Raji (cell line): ENCODE data around the gene ATP8A2.

Experiments used
- POLR2A ChIP-seq: IDR thresholded peaks from 2 replicates; pipeline ENCODE4 v1.6.1; 2011; ENCODE audit warnings: low read depth, low read length, control low read depth; ENCODE audit not compliant: insufficient read depth

Gene ATP8A2

DNA sequence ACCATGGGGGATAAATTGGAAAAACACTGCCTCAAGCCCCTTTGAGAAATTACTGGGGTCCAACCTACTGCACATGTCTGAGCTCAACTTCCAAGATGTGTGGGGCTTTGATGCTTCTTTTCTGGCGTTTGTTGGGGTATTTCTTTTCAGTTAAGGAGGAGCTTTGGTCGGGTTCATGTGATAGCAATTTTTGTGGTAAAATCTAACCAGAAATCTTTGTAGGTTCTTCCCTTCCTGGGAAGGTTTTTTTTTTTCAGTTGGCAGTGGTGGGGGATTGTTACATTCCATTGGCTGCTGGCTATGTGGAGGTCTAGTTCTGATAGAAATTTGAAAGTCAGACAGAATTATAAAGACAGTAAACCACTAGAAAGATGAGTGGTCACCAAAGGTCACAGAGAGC lies 327.8 kb downstream of the ATP8A2 start:
- no peak for TF ChIP-seq POLR2A

DNA sequence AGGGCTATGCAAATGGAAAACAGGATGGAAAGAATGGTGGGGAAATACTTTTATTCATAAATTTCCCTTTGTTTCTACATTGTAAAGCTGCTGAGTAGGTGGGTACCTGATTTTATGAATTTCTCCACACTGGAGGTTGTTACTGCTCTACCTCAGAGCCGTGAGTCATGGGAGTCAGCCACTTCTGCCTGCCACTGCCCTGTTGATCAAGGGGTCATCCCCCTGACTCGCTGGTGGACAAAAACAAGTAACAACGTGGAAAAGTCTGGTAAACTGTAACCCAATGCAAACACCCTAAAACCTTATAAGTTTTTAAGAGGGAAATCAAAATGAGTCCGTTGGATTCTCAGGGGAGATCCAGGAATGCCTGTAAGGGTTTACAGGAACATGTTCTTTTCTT lies 329.5 kb downstream of the ATP8A2 start:
- no peak for TF ChIP-seq POLR2A

- no peak for TF ChIP-seq POLR2A
These were observed 330.6 kb downstream of the ATP8A2 start for GRCh38 chr13:25702386-25702785.

DNA sequence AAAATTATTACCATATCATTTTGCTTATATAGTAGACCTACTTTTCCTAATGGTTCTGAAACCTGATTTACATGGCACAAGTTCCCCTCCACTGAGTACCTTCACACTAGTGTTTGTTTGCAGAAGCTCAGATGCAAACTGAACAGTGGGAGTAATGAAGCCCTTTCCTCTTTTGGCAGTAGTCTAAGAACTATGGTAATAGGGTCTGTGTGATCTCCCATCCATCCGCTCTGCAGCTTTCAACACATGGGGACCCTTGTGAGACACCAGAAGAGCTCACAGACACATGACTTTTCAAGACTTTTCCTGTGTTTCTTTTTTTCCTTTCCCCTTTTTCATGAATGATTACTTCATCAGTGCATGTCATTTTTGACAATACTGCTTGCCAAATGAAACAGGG lies 336.0 kb downstream of the ATP8A2 start:
- no peak for TF ChIP-seq POLR2A

GRCh38 chr13:25708268-25708667 lies 336.5 kb downstream of the ATP8A2 start:
- TF ChIP-seq POLR2A: no peak

- TF ChIP-seq POLR2A: no peak
These were observed 337.3 kb downstream of the ATP8A2 start for GRCh38 chr13:25709088-25709487.

DNA sequence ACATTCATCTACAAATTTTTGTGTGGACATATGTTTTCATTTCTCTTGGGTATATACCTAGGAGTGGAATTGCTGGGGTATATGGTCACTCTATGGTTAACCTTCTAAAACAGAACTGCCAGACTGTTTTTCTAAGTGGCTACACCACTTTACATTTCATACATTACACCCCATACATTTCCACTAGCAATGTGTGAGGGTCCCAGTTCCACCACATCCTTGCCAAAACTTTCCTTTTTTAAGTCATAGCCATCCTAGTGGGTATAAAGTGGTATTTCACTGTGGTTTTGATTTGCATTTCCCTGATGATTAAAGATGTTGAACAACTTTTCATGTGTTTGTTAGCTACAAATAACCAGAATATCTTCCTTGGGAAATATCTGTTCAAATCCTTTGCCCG lies 344.0 kb downstream of the ATP8A2 start:
- TF ChIP-seq POLR2A: no peak

DNA sequence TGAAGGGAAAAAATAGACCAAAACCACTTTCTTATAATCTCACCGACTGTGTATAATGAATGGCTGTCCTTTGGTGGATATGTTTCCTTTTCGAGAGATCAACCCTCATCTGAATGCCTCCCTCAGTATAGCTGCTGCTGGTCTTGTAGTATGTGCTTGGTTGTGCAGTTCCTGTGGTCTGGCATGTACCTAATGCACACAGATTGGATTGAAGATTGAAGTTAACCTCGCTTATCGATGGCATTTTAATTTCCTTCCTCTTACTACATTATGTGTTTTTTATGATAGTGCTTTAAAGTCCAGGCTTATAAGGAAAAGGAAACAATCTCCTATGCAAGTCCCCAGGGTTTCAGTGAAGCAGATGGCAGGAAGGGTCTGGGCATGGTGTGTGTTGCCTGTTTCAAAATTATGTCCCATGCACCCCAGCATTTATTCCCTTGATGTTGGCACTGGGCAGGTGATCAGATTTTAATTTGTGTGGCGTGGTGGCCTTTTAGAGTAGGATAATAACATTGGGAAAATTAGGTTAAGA lies 346.0 kb downstream of the ATP8A2 start:
- TF ChIP-seq POLR2A: no peak

DNA sequence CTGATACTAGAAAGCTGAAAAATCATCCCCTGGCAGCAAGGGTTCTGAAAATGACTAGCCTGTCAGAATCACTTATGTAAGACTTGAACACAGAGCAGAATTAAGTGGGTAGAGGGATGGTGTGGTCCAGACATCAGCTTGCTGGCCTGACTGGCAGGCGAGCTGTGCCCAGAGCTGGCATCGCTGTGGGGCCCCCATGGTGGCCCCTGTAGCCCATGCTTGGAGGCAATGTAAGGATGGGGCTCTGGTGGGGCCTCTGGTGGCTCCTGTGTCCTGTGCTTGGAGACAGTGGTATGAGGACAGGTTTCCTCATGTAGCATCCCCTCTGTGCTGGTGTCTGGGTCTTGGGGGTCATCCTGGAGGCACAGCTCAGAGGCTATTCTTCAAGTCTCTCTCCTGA lies 347.9 kb downstream of the ATP8A2 start:
- no peak for TF ChIP-seq POLR2A

GRCh38 chr13:25722893-25723292 lies 351.1 kb downstream of the ATP8A2 start:
- TF ChIP-seq POLR2A: no peak

GRCh38 chr13:25725104-25725503 lies 353.3 kb downstream of the ATP8A2 start:
- no peak for TF ChIP-seq POLR2A

GRCh38 chr13:25727250-25727649 lies 355.5 kb downstream of the ATP8A2 start:
- no peak for TF ChIP-seq POLR2A

DNA sequence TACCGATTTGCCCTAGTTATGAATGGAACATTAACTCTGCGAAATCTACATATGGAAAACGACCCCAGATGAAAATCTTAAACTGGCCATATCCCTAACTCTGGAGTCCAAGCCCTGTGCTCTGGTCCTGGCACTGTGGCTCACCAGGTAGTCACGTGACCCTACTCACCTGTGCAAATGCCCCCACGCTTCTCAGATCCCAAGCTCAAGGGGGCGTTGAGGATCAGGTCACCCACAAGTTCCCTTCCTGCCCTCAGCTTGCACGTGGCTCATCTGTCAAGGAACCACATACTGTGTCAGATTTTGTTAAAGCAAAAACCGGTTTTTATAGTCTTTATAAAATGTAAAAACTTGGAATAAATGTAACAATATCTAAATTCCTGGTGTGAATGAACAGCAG lies 356.0 kb downstream of the ATP8A2 start:
- no peak for TF ChIP-seq POLR2A

GRCh38 chr13:25729201-25729600 lies 357.4 kb downstream of the ATP8A2 start:
- TF ChIP-seq POLR2A: no peak

GRCh38 chr13:25731037-25731436 lies 359.3 kb downstream of the ATP8A2 start:
- TF ChIP-seq POLR2A: no peak

GRCh38 chr13:25731536-25731935 lies 359.8 kb downstream of the ATP8A2 start:
- TF ChIP-seq POLR2A: no peak

GRCh38 chr13:25732111-25732865 lies 360.5 kb downstream of the ATP8A2 start:
- TF ChIP-seq POLR2A: no peak
